ENCODE results near the gene SRR.

Gene SRR

DNA sequence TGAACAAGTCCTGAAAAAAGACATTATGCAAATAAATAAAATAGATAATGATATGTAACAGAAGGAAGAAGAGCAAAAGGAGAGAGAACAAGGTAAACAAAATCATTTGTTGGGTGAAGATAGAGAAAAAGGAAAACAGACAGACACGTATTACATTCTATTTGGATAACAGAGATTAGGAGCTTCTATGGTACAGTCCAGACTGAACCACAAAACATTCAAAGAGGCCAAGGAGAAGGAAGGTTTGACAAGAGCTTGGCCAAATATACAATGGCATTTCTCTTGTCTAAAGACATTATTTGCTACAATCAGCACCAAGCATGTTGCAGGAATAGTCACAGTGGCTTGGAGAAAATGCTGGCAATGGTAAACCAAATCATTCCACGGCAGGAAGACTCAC lies 29.3 kb upstream of the SRR start:
- Mint-ChIP-seq H3K4me3 (no peak overlapping the region), H3K36me3 (peaks cover 17% of the 10 kb centered on the region), H3K4me1 (no peaks in the 10 kb centered on the region), H3K27ac (peak overlapping the region; percentile 2), H3K27me3 (no peaks in the 10 kb centered on the region), H3K9me3 (no peaks in the 10 kb centered on the region)
- ATAC-seq (ENCODE audit: low read depth) (no peak), DNase-seq (ENCODE audit: low spot score in 2 of 2) (no peak)

GRCh38 chr17:2275722-2276121 lies 28.0 kb upstream of the SRR start:
- H3K9me3 Mint-ChIP-seq: no peaks in the 10 kb centered on the region
- no peak for DNase-seq (ENCODE audit: low spot score in 2 of 2)

DNA sequence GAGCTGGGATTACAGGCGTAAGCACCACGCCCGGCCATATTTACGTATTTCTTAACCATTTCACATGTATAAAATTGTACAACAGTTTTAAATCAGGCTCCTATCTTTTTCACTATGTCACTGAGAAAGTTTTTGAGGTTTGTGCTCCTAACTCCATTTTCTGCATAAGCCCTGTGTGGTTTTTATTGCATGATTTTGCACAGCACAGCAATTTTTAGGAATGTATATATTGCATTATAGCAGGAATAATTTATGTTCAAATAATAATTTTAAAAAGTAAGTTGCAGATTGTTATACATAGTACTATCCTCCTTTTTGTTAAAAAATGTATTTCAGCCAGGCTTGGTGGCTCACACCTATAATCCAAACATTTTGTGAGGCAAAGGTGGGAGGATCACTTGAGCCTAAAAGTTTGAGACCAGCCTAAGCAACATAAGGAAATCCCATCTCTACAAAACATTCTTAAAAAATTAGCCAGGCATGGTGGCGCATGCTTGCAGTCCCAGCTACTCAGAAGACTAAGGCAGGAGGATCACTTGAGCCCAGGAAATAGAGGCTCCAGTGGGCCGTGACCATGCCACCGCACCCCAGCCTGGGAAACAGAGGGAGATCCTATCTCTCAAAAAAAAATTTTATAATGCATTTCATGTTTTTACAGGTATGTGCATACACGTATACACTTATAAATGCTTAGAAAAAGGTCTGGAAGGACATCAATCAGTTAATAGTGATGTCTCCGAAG lies 26.1 kb upstream of the SRR start:
- no peak overlapping the region for H3K4me3 Mint-ChIP-seq
- no peak for DNase-seq (ENCODE audit: low spot score in 2 of 2)
- no peak for ATAC-seq (ENCODE audit: low read depth)
- H3K27me3 Mint-ChIP-seq: no peaks in the 10 kb centered on the region
- no peaks in the 10 kb centered on the region for H3K9me3 Mint-ChIP-seq
- peaks cover 21% of the 10 kb centered on the region for H3K36me3 Mint-ChIP-seq
- H3K27ac Mint-ChIP-seq: no peak overlapping the region
- H3K4me1 Mint-ChIP-seq: peaks cover 3% of the 10 kb centered on the region

More at GRCh38 chr17:2275722-2276121, 28.0 kb upstream of the SRR start:
- peak overlapping the region; percentile 38 for H3K27ac Mint-ChIP-seq
- no peak overlapping the region for H3K4me3 Mint-ChIP-seq
- H3K36me3 Mint-ChIP-seq: peaks cover 18% of the 10 kb centered on the region
- H3K4me1 Mint-ChIP-seq: no peaks in the 10 kb centered on the region
- H3K27me3 Mint-ChIP-seq: no peaks in the 10 kb centered on the region
- no peak for ATAC-seq (ENCODE audit: low read depth)

GRCh38 chr17:2279707-2280106 lies 24.0 kb upstream of the SRR start:
- Mint-ChIP-seq H3K4me3 (no peak overlapping the region), H3K4me1 (peaks cover 3% of the 10 kb centered on the region), H3K36me3 (peaks cover 21% of the 10 kb centered on the region), H3K27me3 (no peaks in the 10 kb centered on the region), H3K27ac (no peak overlapping the region), H3K9me3 (no peaks in the 10 kb centered on the region)
- DNase-seq (ENCODE audit: low spot score in 2 of 2): no peak
- ATAC-seq (ENCODE audit: low read depth): no peak

DNA sequence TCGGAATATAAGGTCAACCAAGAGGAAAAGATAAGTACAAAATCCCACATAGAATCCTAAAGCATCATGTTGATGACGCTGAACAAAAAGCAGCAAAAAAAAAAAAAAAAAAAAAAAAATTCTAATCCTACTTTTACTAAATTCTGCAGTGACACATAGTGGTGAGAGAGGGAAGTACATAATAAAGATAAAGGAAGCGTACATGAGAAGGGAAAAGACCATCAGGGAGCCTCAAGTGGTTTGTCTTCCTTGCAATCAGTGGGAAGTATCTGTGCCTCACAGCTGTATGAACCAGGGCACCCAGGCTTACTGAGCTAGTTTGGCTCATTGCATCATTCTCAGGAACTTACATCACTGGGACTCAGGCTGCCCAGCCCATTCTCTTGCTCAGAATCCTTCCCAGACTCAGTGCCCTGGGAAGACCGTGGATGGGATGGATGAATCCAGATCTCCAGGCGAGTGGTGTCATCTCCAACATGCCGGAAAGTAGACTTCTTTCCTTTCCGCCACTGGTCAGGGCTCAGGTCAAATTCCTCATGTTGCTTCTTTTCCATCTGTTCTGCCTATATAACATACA lies 21.4 kb upstream of the SRR start:
- Mint-ChIP-seq H3K36me3 (peaks cover 26% of the 10 kb centered on the region), H3K4me3 (no peak overlapping the region), H3K27ac (no peak overlapping the region), H3K27me3 (no peaks in the 10 kb centered on the region), H3K4me1 (peaks cover 5% of the 10 kb centered on the region), H3K9me3 (no peaks in the 10 kb centered on the region)
- ATAC-seq (ENCODE audit: low read depth) (peak; percentile 46), DNase-seq (ENCODE audit: low spot score in 2 of 2) (peak in 1 of 2 donors; percentile 39)

- H3K4me1 Mint-ChIP-seq: peaks cover 8% of the 10 kb centered on the region
- H3K27ac Mint-ChIP-seq: no peak overlapping the region
- H3K4me3 Mint-ChIP-seq: no peak overlapping the region
- DNase-seq (ENCODE audit: low spot score in 2 of 2): no peak
- H3K36me3 Mint-ChIP-seq: peaks cover 29% of the 10 kb centered on the region
- no peak for ATAC-seq (ENCODE audit: low read depth)
- H3K9me3 Mint-ChIP-seq: no peaks in the 10 kb centered on the region
- H3K27me3 Mint-ChIP-seq: no peaks in the 10 kb centered on the region
Measured at GRCh38 chr17:2283302-2283701, 20.4 kb upstream of the SRR start.

- H3K9me3 Mint-ChIP-seq: peaks cover 6% of the 10 kb centered on the region
- peaks cover 41% of the 10 kb centered on the region for H3K36me3 Mint-ChIP-seq
- H3K27ac Mint-ChIP-seq: peak overlapping the region; percentile 26
- DNase-seq (ENCODE audit: low spot score in 2 of 2): no peak
- ATAC-seq (ENCODE audit: low read depth): peak; percentile 37
- no peak overlapping the region for H3K4me3 Mint-ChIP-seq
- H3K4me1 Mint-ChIP-seq: peaks cover 11% of the 10 kb centered on the region
- no peaks in the 10 kb centered on the region for H3K27me3 Mint-ChIP-seq
Measured at GRCh38 chr17:2289878-2290478, 13.8 kb upstream of the SRR start.

DNA sequence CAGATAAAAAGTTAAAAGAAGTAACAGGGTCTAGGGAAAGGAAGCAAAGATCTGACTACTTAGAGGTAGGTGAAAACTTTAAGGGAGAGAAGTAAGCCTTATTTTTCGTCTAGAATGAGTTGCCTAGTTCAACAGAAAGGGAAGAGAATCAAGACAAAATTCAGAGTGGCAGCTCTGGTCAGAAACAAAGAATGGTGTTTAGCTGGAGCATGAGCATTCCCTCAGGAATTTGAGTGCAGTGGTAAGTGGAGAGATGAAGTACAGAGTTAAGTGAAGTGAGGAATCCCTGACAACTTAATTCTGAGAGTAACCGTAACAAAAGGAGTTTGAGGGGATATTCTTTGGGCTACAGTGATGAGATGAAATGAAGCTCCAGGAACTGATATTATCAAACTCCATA lies 11.7 kb upstream of the SRR start:
- no peak overlapping the region for H3K4me3 Mint-ChIP-seq
- DNase-seq (ENCODE audit: low spot score in 2 of 2): no peak

DNA sequence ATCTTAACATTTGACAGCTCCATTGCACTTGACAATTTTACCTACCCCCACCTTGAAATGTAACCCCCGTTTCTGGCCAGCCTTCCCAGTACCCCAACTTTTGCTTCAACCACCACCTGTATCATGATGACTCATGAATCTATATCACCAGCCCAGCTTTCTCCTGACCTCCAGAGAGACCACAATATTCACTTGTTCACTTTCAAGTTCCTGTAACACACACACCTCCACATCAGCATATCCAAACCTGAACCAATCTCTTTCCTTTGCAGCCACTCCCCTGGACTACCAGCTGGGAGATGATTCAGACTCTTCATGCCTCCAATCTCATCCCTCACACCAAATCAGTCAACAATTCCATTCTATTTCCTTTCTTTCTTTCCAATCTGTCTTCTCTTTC lies 8.2 kb upstream of the SRR start:
- Mint-ChIP-seq H3K36me3 (peaks cover 46% of the 10 kb centered on the region), H3K4me1 (peaks cover 15% of the 10 kb centered on the region), H3K27me3 (no peaks in the 10 kb centered on the region), H3K4me3 (no peak overlapping the region), H3K27ac (no peak overlapping the region), H3K9me3 (peaks cover 2% of the 10 kb centered on the region)
- no peak for ATAC-seq (ENCODE audit: low read depth)
- no peak for DNase-seq (ENCODE audit: low spot score in 2 of 2)

More for the DNA sequence above, 11.7 kb upstream of the SRR start:
- no peak for ATAC-seq (ENCODE audit: low read depth)
- peaks cover 6% of the 10 kb centered on the region for H3K9me3 Mint-ChIP-seq
- no peak overlapping the region for H3K27ac Mint-ChIP-seq
- H3K4me1 Mint-ChIP-seq: peaks cover 16% of the 10 kb centered on the region
- H3K27me3 Mint-ChIP-seq: no peaks in the 10 kb centered on the region
- H3K36me3 Mint-ChIP-seq: peaks cover 45% of the 10 kb centered on the region

- Mint-ChIP-seq H3K4me1 (peaks cover 15% of the 10 kb centered on the region), H3K27ac (no peak overlapping the region)
Measured at GRCh38 chr17:2297023-2297422, 6.7 kb upstream of the SRR start.

DNA sequence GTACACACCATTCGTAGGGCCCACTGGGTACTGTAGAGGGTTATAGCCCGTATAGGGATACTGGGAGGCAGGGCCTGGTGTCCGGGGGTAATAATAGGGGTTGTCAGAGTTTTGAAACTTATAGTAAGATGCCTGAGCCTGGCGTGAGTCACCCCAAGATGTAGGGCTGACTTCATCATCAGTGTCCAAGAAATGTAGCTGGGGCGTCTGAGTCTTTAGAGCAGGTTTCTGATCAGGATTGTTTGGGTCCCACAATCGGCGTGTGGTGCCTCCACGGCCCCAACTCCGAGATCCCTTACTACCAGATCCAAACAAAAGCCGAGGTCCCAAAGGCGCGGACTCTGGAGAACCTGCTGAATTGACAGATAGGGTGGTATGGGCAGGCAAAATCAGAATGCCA lies 4.6 kb upstream of the SRR start:
- no peak for ATAC-seq (ENCODE audit: low read depth)

More at GRCh38 chr17:2297023-2297422, 6.7 kb upstream of the SRR start:
- ATAC-seq (ENCODE audit: low read depth): no peak
- Mint-ChIP-seq H3K9me3 (no peaks in the 10 kb centered on the region), H3K4me3 (no peak overlapping the region), H3K27me3 (no peaks in the 10 kb centered on the region), H3K36me3 (peaks cover 37% of the 10 kb centered on the region)
- no peak for DNase-seq (ENCODE audit: low spot score in 2 of 2)

DNA sequence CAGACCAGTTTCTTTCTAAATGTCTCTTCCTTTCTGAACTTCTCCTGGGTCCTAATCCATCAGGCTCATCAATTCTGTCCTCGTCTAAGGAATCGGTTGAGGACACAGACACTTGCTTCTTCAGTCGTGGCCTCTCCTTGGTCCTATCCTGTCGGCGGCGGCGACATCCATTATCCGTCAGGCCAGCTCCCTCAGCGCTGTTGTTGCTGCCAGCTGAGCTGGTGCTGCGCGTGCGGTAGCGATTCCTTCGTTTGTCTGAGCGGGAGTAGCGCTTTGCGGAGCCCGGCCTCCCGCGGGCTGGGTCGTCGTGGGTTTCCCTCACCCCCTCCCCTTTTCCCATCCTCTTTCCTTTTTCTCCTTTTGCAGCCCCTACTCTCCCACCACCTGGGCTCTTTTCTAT lies 4.0 kb upstream of the SRR start:
- Mint-ChIP-seq H3K9me3 (no peaks in the 10 kb centered on the region), H3K36me3 (peaks cover 21% of the 10 kb centered on the region), H3K4me1 (peaks cover 21% of the 10 kb centered on the region), H3K27ac (no peak overlapping the region), H3K27me3 (no peaks in the 10 kb centered on the region), H3K4me3 (no peak overlapping the region)
- ATAC-seq (ENCODE audit: low read depth) (no peak), DNase-seq (ENCODE audit: low spot score in 2 of 2) (no peak)

More for the DNA sequence above, 4.6 kb upstream of the SRR start:
- Mint-ChIP-seq H3K27ac (no peak overlapping the region), H3K27me3 (no peaks in the 10 kb centered on the region), H3K4me3 (no peak overlapping the region), H3K36me3 (peaks cover 26% of the 10 kb centered on the region), H3K4me1 (peaks cover 20% of the 10 kb centered on the region), H3K9me3 (no peaks in the 10 kb centered on the region)
- no peak for DNase-seq (ENCODE audit: low spot score in 2 of 2)

DNA sequence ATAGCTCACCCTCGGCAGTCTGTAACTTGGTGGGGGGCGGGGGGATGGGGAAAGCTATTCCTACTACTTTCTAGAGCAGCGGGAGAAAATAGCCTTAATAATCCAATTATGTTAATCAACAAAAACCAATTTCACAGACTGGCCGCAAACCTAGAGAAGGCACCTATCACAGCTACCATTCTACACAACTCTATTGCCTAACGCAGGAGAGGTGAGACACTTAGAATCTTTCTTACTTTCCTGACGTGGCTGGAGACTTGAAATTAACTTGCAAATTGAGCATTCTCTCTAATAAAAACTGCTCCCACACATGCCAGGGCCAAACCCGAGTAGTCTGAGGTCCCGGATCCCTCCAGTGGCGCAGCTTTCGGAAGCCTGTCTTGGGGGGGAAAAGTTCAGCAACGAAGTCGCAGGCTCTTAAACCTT lies 959 bp upstream of the SRR start:
- peaks cover 20% of the 10 kb centered on the region for H3K4me1 Mint-ChIP-seq
- ATAC-seq (ENCODE audit: low read depth): no peak

GRCh38 chr17:2304931-2305330 lies 1.2 kb downstream of the SRR start:
- peak overlapping the region; percentile 75 for H3K4me3 Mint-ChIP-seq
- no peaks in the 10 kb centered on the region for H3K9me3 Mint-ChIP-seq
- no peak for DNase-seq (ENCODE audit: low spot score in 2 of 2)
- H3K27me3 Mint-ChIP-seq: no peaks in the 10 kb centered on the region
- no peak for ATAC-seq (ENCODE audit: low read depth)
- peaks cover 5% of the 10 kb centered on the region for H3K36me3 Mint-ChIP-seq
- peaks cover 24% of the 10 kb centered on the region for H3K4me1 Mint-ChIP-seq
- H3K27ac Mint-ChIP-seq: no peak overlapping the region

More for the DNA sequence above, 959 bp upstream of the SRR start:
- Mint-ChIP-seq H3K27ac (peak overlapping the region; percentile 75), H3K9me3 (no peaks in the 10 kb centered on the region), H3K27me3 (no peaks in the 10 kb centered on the region), H3K36me3 (peaks cover 10% of the 10 kb centered on the region), H3K4me3 (peak overlapping the region; percentile 84)
- no peak for DNase-seq (ENCODE audit: low spot score in 2 of 2)
